Activated B cell treated with CpG ODN at 0.5 μM for 24 hours (primary cell): ENCODE measurements around the gene MST1. TPM values are rescaled to one million over a fixed set of nuclear protein-coding genes. Genes with fewer than 3 reads are reported as not detected.

Experiments
- ATAC-seq: fragments of 200-7000 bp; cut with Tn5 transposase; one replicate; pipeline ENCODE4 v1.10.0; 2021; ENCODE audit warnings: low read depth, mild to moderate bottlenecking, moderate library complexity
- CTCF ChIA-PET: fragments of 350-600 bp; sonication (Branson Sonifier 250); formaldehyde crosslinking; loops from one replicate; lab custom pipeline; 2021; ENCODE audit warnings: antibody characterized with exemption; lab: Charles Lee
- POLR2A ChIA-PET: fragments of 350-600 bp; sonication (Branson Sonifier 250); formaldehyde crosslinking; loops from one replicate; lab custom pipeline; 2021; ENCODE audit warnings: antibody characterized with exemption; lab: Charles Lee
- DNase-seq: peaks from one replicate; pipeline ENCODE4 v3.0.0; 2022
- H3K27ac Mint-ChIP-seq: one replicate; pipeline ENCODE4 v1.8.0; 2020; ENCODE audit warnings: mixed read lengths
- H3K27me3 Mint-ChIP-seq: one replicate; pipeline ENCODE4 v1.8.0; 2021; ENCODE audit warnings: mixed read lengths
- H3K36me3 Mint-ChIP-seq: one replicate; pipeline ENCODE4 v1.8.0; 2021; ENCODE audit warnings: low read depth, mixed read lengths
- H3K4me1 Mint-ChIP-seq: one replicate; pipeline ENCODE4 v1.8.0; 2021; ENCODE audit warnings: mixed read lengths
- H3K4me3 Mint-ChIP-seq: one replicate; pipeline ENCODE4 v1.8.0; 2020; ENCODE audit warnings: mild to moderate bottlenecking, mixed read lengths
- H3K9me3 Mint-ChIP-seq: one replicate; pipeline ENCODE4 v1.8.0; 2020; ENCODE audit warnings: mixed read lengths
- intact Hi-C: fragments of 100-400 bp; cut with micrococcal nuclease; formaldehyde crosslinking; loops from one replicate; pipeline ENCODE4 v1.15.1; 2024
- total RNA-seq: library from RNA; stranded (reverse); gene quantifications from 2 replicates; pipeline ENCODE4 v1.2.3, GENCODE V29; 2022
- TF ChIP-seq, protein P1 (sequence below): fragments of 200-600 bp; IDR thresholded peaks from one replicate; pipeline ENCODE4 v1.8.0; 2022; ENCODE audit warnings: antibody characterized with exemption, mild to moderate bottlenecking

The MST1 gene
- total RNA-seq, 1 donor from 2014 or later: 8.0 TPM

DNA sequence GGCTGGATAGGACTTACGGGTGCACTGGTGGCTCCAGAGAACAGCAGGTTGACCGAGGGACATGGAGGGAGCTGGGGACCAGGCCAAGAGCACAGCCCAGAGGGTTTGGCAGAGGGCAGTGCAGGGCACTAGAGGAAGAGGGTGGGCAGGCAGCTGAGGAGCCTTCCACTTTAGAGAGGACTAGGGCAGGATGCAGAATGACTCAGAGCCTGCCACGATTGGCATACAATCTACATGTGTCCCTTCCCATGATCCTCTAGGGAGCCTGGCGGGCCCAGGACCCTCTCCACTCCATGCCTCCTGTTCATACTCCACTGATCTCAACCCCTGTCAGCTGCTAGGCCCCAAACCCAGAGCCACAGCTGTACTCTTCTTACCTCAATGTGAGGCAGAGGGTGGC, 29.5 kb downstream of the MST1 start:
- no peak for DNase-seq
- H3K27ac Mint-ChIP-seq: no peak overlapping the region
- TF ChIP-seq, protein P1, sequence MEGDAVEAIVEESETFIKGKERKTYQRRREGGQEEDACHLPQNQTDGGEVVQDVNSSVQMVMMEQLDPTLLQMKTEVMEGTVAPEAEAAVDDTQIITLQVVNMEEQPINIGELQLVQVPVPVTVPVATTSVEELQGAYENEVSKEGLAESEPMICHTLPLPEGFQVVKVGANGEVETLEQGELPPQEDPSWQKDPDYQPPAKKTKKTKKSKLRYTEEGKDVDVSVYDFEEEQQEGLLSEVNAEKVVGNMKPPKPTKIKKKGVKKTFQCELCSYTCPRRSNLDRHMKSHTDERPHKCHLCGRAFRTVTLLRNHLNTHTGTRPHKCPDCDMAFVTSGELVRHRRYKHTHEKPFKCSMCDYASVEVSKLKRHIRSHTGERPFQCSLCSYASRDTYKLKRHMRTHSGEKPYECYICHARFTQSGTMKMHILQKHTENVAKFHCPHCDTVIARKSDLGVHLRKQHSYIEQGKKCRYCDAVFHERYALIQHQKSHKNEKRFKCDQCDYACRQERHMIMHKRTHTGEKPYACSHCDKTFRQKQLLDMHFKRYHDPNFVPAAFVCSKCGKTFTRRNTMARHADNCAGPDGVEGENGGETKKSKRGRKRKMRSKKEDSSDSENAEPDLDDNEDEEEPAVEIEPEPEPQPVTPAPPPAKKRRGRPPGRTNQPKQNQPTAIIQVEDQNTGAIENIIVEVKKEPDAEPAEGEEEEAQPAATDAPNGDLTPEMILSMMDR: no peak
- no peaks in the 10 kb centered on the region for H3K27me3 Mint-ChIP-seq
- CTCF ChIA-PET: no interaction called here
- H3K36me3 Mint-ChIP-seq: no peaks in the 10 kb centered on the region
- ATAC-seq: no peak
- peaks cover 7% of the 10 kb centered on the region for H3K4me1 Mint-ChIP-seq
- no peak overlapping the region for H3K4me3 Mint-ChIP-seq
- POLR2A ChIA-PET: no interaction called here
- no peaks in the 10 kb centered on the region for H3K9me3 Mint-ChIP-seq
- intact Hi-C loops: no loop called here

GRCh38 chr3:49658711-49659110, 30.6 kb downstream of the MST1 start:
- Mint-ChIP-seq H3K27ac (no peak overlapping the region), H3K9me3 (no peaks in the 10 kb centered on the region), H3K27me3 (no peaks in the 10 kb centered on the region), H3K4me3 (no peak overlapping the region), H3K36me3 (no peaks in the 10 kb centered on the region), H3K4me1 (peaks cover 8% of the 10 kb centered on the region)
- CTCF ChIA-PET: no interaction called here
- ATAC-seq (no peak), DNase-seq (no peak)
- intact Hi-C loops: no loop called here
- POLR2A ChIA-PET: no interaction called here
- TF ChIP-seq, protein P1: no peak

DNA sequence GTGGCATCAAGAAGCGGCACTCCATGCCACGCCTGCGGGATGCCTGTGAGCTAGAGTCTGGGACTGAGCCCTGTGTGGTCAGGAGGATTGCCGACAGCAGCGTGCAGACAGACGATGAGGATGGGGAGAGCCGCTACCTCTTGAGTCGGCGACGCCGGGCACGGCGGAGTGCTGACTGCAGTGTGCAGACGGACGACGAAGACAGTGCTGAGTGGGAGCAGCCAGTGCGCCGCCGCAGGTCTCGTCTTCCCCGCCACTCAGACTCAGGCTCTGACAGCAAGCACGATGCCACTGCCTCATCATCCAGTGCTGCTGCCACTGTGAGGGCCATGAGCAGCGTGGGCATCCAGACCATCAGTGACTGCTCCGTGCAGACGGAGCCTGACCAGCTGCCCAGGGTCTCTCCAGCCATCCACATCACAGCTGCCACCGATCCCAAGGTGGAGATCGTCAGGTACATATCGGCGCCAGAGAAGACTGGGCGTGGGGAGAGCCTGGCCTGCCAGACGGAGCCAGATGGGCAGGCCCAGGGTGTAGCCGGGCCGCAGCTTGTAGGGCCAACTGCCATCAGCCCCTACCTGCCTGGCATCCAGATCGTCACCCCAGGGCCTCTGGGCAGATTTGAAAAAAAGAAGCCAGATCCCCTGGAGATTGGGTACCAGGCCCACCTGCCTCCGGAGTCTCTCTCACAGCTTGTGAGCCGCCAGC, 31.9 kb downstream of the MST1 start:
- no peak overlapping the region for H3K4me3 Mint-ChIP-seq
- intact Hi-C loops: no loop called here
- DNase-seq: no peak
- H3K27me3 Mint-ChIP-seq: no peaks in the 10 kb centered on the region
- no peaks in the 10 kb centered on the region for H3K36me3 Mint-ChIP-seq
- no peak overlapping the region for H3K27ac Mint-ChIP-seq
- TF ChIP-seq, protein P1: no peak
- ChIA-PET CTCF (no interaction called here), POLR2A (no interaction called here)
- H3K4me1 Mint-ChIP-seq: peaks cover 8% of the 10 kb centered on the region
- ATAC-seq: no peak
- H3K9me3 Mint-ChIP-seq: no peaks in the 10 kb centered on the region

DNA sequence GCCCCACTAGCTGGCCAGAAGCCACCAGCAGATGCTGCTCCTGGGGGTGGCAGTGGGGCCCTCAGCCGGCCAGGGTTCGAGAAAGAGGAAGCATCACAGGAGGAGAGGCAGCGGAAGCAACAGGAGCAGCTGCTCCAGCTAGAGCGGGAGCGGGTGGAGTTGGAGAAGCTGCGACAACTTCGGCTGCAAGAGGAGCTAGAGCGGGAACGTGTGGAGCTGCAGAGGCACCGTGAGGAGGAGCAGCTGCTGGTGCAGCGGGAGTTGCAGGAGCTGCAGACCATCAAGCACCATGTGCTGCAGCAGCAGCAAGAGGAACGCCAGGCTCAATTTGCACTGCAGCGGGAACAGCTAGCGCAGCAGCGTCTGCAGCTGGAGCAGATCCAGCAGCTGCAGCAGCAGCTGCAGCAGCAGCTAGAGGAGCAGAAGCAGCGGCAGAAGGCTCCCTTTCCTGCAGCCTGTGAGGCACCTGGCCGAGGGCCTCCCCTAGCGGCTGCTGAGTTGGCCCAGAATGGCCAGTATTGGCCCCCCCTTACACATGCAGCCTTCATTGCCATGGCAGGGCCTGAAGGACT, 32.6 kb downstream of the MST1 start:
- Mint-ChIP-seq H3K27ac (no peak overlapping the region), H3K4me1 (peaks cover 8% of the 10 kb centered on the region), H3K9me3 (no peaks in the 10 kb centered on the region), H3K4me3 (no peak overlapping the region), H3K27me3 (no peaks in the 10 kb centered on the region), H3K36me3 (no peaks in the 10 kb centered on the region)
- intact Hi-C loops: no loop called here
- CTCF ChIA-PET: no interaction called here
- TF ChIP-seq, protein P1: no peak
- POLR2A ChIA-PET: no interaction called here
- no peak for ATAC-seq
- DNase-seq: no peak

DNA sequence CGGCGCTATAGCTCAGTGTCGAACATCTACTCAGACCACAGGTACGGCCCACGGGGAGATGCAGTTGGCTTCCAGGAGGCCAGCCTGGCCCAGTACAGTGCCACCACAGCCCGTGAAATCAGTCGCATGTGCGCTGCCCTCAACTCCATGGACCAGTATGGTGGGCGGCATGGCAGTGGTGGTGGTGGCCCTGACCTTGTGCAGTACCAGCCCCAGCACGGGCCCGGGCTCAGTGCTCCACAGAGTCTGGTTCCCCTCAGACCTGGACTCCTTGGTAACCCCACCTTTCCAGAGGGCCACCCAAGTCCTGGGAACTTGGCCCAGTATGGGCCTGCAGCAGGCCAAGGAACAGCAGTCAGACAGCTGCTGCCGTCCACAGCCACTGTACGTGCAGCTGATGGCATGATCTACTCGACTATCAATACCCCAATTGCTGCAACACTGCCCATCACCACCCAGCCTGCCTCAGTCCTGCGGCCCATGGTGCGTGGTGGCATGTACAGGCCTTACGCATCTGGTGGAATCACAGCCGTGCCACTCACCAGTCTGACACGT, 33.5 kb downstream of the MST1 start:
- CTCF ChIA-PET: no interaction called here
- TF ChIP-seq, protein P1: no peak
- intact Hi-C loops: no loop called here

More for the DNA sequence above, 33.5 kb downstream of the MST1 start:
- Mint-ChIP-seq H3K27ac (no peak overlapping the region), H3K36me3 (no peaks in the 10 kb centered on the region), H3K27me3 (no peaks in the 10 kb centered on the region), H3K9me3 (no peaks in the 10 kb centered on the region), H3K4me1 (peaks cover 8% of the 10 kb centered on the region), H3K4me3 (no peak overlapping the region)
- ATAC-seq (no peak), DNase-seq (no peak)
- POLR2A ChIA-PET: no interaction called here
